GM12891 (cell line): Measurements from ENCODE around the gene PDZK1IP1.

Source experiments
- PAX5 ChIP-seq: IDR thresholded peaks from 2 replicates; pipeline ENCODE4 v1.6.1; 2011; ENCODE audit warnings: low read length, moderate library complexity, mild to moderate bottlenecking; ENCODE audit not compliant: insufficient read depth, severe bottlenecking
- POLR2A ChIP-seq: IDR thresholded peaks from 2 replicates; pipeline ENCODE4 v1.6.1; 2011; ENCODE audit warnings: low read depth, low read length, control low read depth
- POLR2AphosphoS5 ChIP-seq: IDR thresholded peaks from 2 replicates; pipeline ENCODE4 v1.6.1; 2011; ENCODE audit warnings: low read depth, low read length, control low read depth
- TAF1 ChIP-seq: IDR thresholded peaks from 2 replicates; pipeline ENCODE4 v1.6.1; 2011; ENCODE audit warnings: low read depth, low read length, control low read depth

DNA sequence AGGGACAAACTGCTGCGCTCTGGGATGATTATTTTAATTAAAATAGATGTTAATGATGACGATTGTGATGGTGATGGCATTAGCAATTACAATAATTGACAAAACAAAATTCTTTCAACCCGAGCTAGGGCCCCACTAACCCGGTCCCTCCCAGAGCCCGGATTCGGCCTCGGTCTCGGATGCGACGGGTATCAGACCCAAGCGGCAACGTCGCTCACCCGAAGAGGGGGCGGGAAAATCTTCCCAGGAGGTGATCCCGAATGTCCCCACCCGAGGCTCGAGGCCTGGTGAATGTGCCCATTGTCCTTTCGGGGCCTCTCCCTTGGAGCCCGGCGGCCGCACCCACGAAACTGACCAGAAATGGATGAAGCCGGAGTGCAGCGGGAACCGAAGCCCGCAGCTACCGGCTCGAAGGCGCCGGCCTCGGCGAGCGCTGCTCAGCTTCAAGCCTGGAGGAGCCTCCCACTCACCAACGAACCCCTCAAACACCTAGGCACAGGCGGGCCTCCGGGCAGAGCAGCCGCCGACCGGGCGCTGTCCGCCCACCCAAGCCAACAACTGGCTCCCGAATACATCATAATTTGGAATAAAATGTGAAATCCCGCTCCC is 41.0 kb upstream of the PDZK1IP1 start:
- no peak for TF ChIP-seq PAX5
- TF ChIP-seq POLR2AphosphoS5, result no peak
- no peak for TF ChIP-seq POLR2A
- no peak for TF ChIP-seq TAF1
